ENCODE measurements around the gene STOM.

GRCh38 chr9:121359351-121360294, 10.4 kb downstream of the STOM start:
- TF ChIP-seq POLR2A (IDR thresholded peaks at IDR 0.05; ENCODE audit: low read depth, low read length) = no peak
- TF ChIP-seq PAX5 (IDR thresholded peaks at IDR 0.05; ENCODE audit: insufficient read depth, low read length, severe bottlenecking) = no peak
- no peak for TF ChIP-seq TAF1 (IDR thresholded peaks at IDR 0.05; ENCODE audit: low read depth, low read length)
- no peak for TF ChIP-seq POLR2AphosphoS5 (IDR thresholded peaks at IDR 0.05; ENCODE audit: low read depth, low read length)
- 0 out of 2 replicates have a peak, but pooled peaks have one; percentile 11 for TF ChIP-seq SPI1 (IDR thresholded peaks at IDR 0.05; ENCODE audit: low read depth, low read length)

Measured in GM12891 (cell line).